ENCODE results near the gene TTC34.
A peak's percentile ranks its signal among the peaks of the same experiment; 100 is the strongest.

The TTC34 gene

DNA sequence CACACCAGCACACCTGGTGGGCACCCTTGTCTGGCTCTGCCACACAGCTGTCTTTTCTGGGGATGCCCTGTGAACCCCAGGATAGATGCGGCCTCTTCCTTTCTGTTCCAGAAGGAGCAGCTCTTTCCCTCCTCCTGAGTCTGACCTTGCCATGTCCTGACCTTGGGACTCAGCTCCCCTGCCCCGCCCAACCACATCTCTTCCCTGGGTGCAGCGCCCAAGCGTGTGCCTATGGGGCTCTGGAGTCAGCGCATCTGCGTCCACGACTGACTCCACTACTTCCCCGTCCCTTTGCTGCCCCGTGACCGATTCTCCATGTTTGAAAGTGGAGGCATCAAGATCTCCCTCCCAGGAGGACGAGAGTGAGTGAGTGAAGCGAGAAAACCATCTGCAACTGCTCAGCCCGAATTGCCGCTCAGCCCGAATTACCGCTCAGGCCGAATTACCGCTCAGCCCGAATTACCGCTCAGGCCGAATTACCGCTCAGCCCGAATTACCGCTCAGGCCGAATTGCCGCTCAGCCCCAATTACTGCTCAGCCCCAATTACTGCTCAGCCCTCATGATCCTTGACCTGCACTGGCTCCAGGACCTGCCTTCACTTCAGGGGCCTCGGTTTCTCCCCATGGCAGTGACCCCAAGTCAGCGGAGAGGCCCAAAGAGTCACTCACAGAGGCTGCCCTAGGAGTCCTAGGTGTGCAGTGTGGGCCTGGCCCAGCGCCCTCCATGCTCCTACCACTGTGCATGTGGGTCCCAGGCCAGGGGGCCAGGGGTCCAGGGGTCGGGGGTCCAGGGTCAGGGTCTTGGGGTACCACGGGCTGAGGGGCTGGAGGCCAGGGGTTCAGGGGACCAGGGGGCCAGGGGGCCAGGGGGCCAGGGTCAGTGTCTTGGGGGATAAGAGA is 18.6 kb upstream of the TTC34 start:
- Histone ChIP-seq H2AFZ (ENCODE audit: insufficient read depth, low read length, poor library complexity) (no peak overlapping the region), H2BK5ac (ENCODE audit: low read depth, low read length, poor library complexity) (no peak overlapping the region), H3K4ac (ENCODE audit: low read depth, low read length) (no peak overlapping the region), H3K4me1 (ENCODE audit: control insufficient read depth in 1 of 2, insufficient read depth in 2 of 2, low read length in 2 of 2) (no peaks in the 10 kb centered on the region), H2AK5ac (ENCODE audit: low read length) (no peak overlapping the region), H3K4me3 (ENCODE audit: low read depth, low read length) (peak overlapping the region; percentile 38), H4K91ac (ENCODE audit: low read depth, low read length) (no peak overlapping the region), H3K27ac (ENCODE audit: low read depth, low read length) (no peak overlapping the region), H3K14ac (ENCODE audit: low read length) (no peak overlapping the region), H4K8ac (ENCODE audit: low read depth, low read length) (no peak overlapping the region), H3K79me2 (ENCODE audit: control insufficient read depth, insufficient read depth, low read length, poor library complexity) (no peaks in the 10 kb centered on the region), H3K9ac (ENCODE audit: low read length) (no peak overlapping the region), H3K36me3 (ENCODE audit: control insufficient read depth in 1 of 2, insufficient read depth in 2 of 2, low read length in 2 of 2) (no peaks in the 10 kb centered on the region), H2BK120ac (ENCODE audit: insufficient read depth, low read length, poor library complexity) (no peak overlapping the region), H3K4me2 (ENCODE audit: low read length) (no peak overlapping the region), H4K12ac (ENCODE audit: low read depth, low read length) (no peak overlapping the region), H3K27me3 (ENCODE audit: insufficient read depth, low read length) (no peaks in the 10 kb centered on the region), H2BK12ac (ENCODE audit: low read length) (no peak overlapping the region), H3K79me1 (ENCODE audit: low read length) (no peaks in the 10 kb centered on the region), H3K18ac (ENCODE audit: low read length) (no peak overlapping the region), H3K9me3 (ENCODE audit: insufficient read depth, low read depth, low read length) (peaks cover 73% of the 10 kb centered on the region), H3K23ac (ENCODE audit: low read length) (no peak overlapping the region)
- no peak for DNase-seq
- WGBS (ENCODE audit: extremely low coverage, insufficient coverage, insufficient read length) = no CpG with 5 or more reads among the region's 31 CpGs

- Histone ChIP-seq H3K14ac (ENCODE audit: low read length) (no peak overlapping the region), H3K18ac (ENCODE audit: low read length) (no peak overlapping the region), H2AFZ (ENCODE audit: insufficient read depth, low read length, poor library complexity) (no peak overlapping the region), H4K12ac (ENCODE audit: low read depth, low read length) (no peak overlapping the region), H2BK5ac (ENCODE audit: low read depth, low read length, poor library complexity) (no peak overlapping the region), H3K79me2 (ENCODE audit: control insufficient read depth, insufficient read depth, low read length, poor library complexity) (no peaks in the 10 kb centered on the region), H3K9me3 (ENCODE audit: insufficient read depth, low read depth, low read length) (peaks cover 70% of the 10 kb centered on the region), H4K8ac (ENCODE audit: low read depth, low read length) (no peak overlapping the region), H3K36me3 (ENCODE audit: control insufficient read depth in 1 of 2, insufficient read depth in 2 of 2, low read length in 2 of 2) (no peaks in the 10 kb centered on the region), H2BK120ac (ENCODE audit: insufficient read depth, low read length, poor library complexity) (no peak overlapping the region), H3K4me2 (ENCODE audit: low read length) (no peak overlapping the region), H3K79me1 (ENCODE audit: low read length) (no peaks in the 10 kb centered on the region), H2AK5ac (ENCODE audit: low read length) (no peak overlapping the region), H3K9ac (ENCODE audit: low read length) (no peak overlapping the region), H2BK12ac (ENCODE audit: low read length) (no peak overlapping the region), H4K91ac (ENCODE audit: low read depth, low read length) (no peak overlapping the region), H3K4ac (ENCODE audit: low read depth, low read length) (no peak overlapping the region), H3K27me3 (ENCODE audit: insufficient read depth, low read length) (no peaks in the 10 kb centered on the region), H3K23ac (ENCODE audit: low read length) (no peak overlapping the region), H3K4me1 (ENCODE audit: control insufficient read depth in 1 of 2, insufficient read depth in 2 of 2, low read length in 2 of 2) (no peaks in the 10 kb centered on the region), H3K4me3 (ENCODE audit: low read depth, low read length) (peak overlapping the region; percentile 38), H3K27ac (ENCODE audit: low read depth, low read length) (no peak overlapping the region)
- no CpG with 5 or more reads among the region's 5 CpGs for WGBS (ENCODE audit: extremely low coverage, insufficient coverage, insufficient read length)
- DNase-seq = no peak
Measured at GRCh38 chr1:2819429-2819828, 17.9 kb upstream of the TTC34 start.

DNA sequence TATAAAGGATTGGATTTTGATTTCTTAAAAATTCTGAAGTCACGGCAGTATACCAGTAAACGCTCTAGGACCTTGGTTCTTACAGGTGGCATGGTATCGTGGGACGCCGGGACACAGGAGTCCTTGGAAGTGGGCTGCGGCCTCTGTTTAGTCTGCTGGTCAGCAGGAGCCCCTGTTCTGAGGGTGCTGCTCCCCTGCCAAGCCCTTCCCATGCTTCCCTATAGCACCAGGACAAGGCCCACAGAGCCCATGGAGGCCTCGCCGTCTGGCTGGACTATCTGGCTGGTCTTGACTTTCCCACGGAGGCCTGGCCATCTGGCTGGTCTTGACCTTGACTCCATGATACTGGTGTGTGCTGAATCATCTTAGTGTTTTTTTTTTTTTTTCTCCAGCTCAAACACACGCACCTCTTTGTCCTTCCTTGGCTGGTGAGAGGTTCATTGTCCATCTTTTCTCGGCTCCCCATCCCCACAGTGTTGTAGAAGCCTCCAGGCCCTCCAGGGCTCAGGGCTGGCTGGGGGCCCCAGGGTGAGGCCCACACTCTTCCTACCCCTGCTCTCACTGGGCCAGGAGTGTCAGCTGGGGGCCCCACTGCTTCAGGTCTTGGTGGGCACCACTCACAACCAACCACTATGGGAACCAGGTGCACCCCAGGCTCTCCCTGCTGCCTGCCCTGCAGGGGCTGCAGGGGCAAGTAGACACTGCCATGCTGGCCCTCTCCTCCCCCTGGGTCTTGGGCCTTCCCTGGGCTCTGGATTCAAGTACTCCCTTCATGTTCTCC is 16.5 kb upstream of the TTC34 start:
- no CpG with 5 or more reads among the region's 11 CpGs for WGBS (ENCODE audit: extremely low coverage, insufficient coverage, insufficient read length)
- Histone ChIP-seq H3K9ac (ENCODE audit: low read length) (no peak overlapping the region), H3K9me3 (ENCODE audit: insufficient read depth, low read depth, low read length) (peaks cover 70% of the 10 kb centered on the region), H2BK120ac (ENCODE audit: insufficient read depth, low read length, poor library complexity) (no peak overlapping the region), H2AK5ac (ENCODE audit: low read length) (no peak overlapping the region), H3K4ac (ENCODE audit: low read depth, low read length) (no peak overlapping the region), H3K27me3 (ENCODE audit: insufficient read depth, low read length) (no peaks in the 10 kb centered on the region), H2BK5ac (ENCODE audit: low read depth, low read length, poor library complexity) (no peak overlapping the region), H3K14ac (ENCODE audit: low read length) (no peak overlapping the region), H3K18ac (ENCODE audit: low read length) (no peak overlapping the region), H3K23ac (ENCODE audit: low read length) (no peak overlapping the region), H3K4me3 (ENCODE audit: low read depth, low read length) (no peak overlapping the region), H4K8ac (ENCODE audit: low read depth, low read length) (no peak overlapping the region), H3K4me2 (ENCODE audit: low read length) (no peak overlapping the region), H4K91ac (ENCODE audit: low read depth, low read length) (no peak overlapping the region), H3K79me2 (ENCODE audit: control insufficient read depth, insufficient read depth, low read length, poor library complexity) (no peaks in the 10 kb centered on the region), H3K36me3 (ENCODE audit: control insufficient read depth in 1 of 2, insufficient read depth in 2 of 2, low read length in 2 of 2) (no peaks in the 10 kb centered on the region), H3K4me1 (ENCODE audit: control insufficient read depth in 1 of 2, insufficient read depth in 2 of 2, low read length in 2 of 2) (no peaks in the 10 kb centered on the region), H2AFZ (ENCODE audit: insufficient read depth, low read length, poor library complexity) (no peak overlapping the region), H3K79me1 (ENCODE audit: low read length) (no peaks in the 10 kb centered on the region), H4K12ac (ENCODE audit: low read depth, low read length) (no peak overlapping the region), H3K27ac (ENCODE audit: low read depth, low read length) (no peak overlapping the region), H2BK12ac (ENCODE audit: low read length) (no peak overlapping the region)
- no peak for DNase-seq

GRCh38 chr1:2816786-2817185 is 15.3 kb upstream of the TTC34 start:
- DNase-seq = no peak
- Histone ChIP-seq H4K8ac (ENCODE audit: low read depth, low read length) (no peak overlapping the region), H3K4me1 (ENCODE audit: control insufficient read depth in 1 of 2, insufficient read depth in 2 of 2, low read length in 2 of 2) (no peaks in the 10 kb centered on the region), H3K23ac (ENCODE audit: low read length) (no peak overlapping the region), H2BK5ac (ENCODE audit: low read depth, low read length, poor library complexity) (no peak overlapping the region), H2AFZ (ENCODE audit: insufficient read depth, low read length, poor library complexity) (no peak overlapping the region), H3K4ac (ENCODE audit: low read depth, low read length) (no peak overlapping the region), H3K14ac (ENCODE audit: low read length) (no peak overlapping the region), H2AK5ac (ENCODE audit: low read length) (no peak overlapping the region), H2BK120ac (ENCODE audit: insufficient read depth, low read length, poor library complexity) (no peak overlapping the region), H3K79me1 (ENCODE audit: low read length) (no peaks in the 10 kb centered on the region), H3K4me3 (ENCODE audit: low read depth, low read length) (no peak overlapping the region), H3K18ac (ENCODE audit: low read length) (no peak overlapping the region), H3K9me3 (ENCODE audit: insufficient read depth, low read depth, low read length) (peaks cover 70% of the 10 kb centered on the region), H2BK12ac (ENCODE audit: low read length) (no peak overlapping the region), H3K4me2 (ENCODE audit: low read length) (no peak overlapping the region), H4K91ac (ENCODE audit: low read depth, low read length) (no peak overlapping the region), H4K12ac (ENCODE audit: low read depth, low read length) (no peak overlapping the region), H3K36me3 (ENCODE audit: control insufficient read depth in 1 of 2, insufficient read depth in 2 of 2, low read length in 2 of 2) (no peaks in the 10 kb centered on the region), H3K27ac (ENCODE audit: low read depth, low read length) (no peak overlapping the region), H3K9ac (ENCODE audit: low read length) (no peak overlapping the region), H3K27me3 (ENCODE audit: insufficient read depth, low read length) (no peaks in the 10 kb centered on the region), H3K79me2 (ENCODE audit: control insufficient read depth, insufficient read depth, low read length, poor library complexity) (no peaks in the 10 kb centered on the region)
- WGBS (ENCODE audit: extremely low coverage, insufficient coverage, insufficient read length) = no CpG with 5 or more reads among the region's 15 CpGs
